Ammon's horn (tissue), 1 donor: ENCODE results near the gene FHIP2A.
"Not testable (repeated sequence)": the region's sequence is repeated elsewhere in the genome, so short reads cannot be mapped to it uniquely, and the experiment has no call there.

Experiments
- DNase-seq: peaks from one replicate; pipeline ENCODE4 v3.0.0-alpha.2; 2016; ENCODE audit warnings: low spot score

FHIP2A gene

DNA sequence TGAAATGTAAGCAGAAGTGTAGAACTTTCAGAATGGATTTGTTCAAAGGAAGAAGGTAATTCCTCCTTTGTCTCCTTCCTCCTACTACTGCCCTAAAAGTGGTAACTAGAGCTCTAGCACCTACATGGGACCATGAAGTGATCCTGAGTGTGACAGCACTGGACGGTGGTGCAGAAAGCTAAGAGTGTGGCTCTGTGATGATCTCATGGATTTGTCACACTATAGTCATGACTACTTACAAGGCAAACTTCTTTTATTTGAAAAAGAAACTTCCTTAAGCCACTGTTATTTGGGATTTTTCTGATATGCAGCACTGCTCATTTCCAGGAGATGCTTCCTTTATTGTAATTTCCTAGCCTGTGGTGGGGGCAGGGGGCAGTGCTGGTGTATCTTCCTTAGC, 5.8 kb upstream of the FHIP2A start:
- no peak for DNase-seq

DNA sequence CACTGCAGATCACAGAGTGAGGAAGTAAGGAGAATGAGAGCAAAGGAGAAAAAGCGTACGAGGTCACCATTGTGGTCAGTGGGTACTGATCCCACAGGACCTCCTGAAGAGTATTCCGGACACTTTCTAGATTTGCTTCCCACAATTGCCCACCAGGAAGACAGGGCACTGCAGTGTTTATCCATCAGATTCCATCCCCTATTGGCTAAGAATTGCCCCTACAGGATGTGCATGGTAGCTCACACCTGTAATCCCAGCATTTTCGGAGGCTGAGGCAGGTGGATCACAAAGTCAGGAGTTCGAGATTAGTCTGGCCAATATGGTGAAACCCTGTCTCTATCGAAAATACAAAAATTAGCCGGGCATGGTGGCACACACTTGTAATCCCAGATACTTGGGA, 5.3 kb upstream of the FHIP2A start:
- no peak for DNase-seq

DNA sequence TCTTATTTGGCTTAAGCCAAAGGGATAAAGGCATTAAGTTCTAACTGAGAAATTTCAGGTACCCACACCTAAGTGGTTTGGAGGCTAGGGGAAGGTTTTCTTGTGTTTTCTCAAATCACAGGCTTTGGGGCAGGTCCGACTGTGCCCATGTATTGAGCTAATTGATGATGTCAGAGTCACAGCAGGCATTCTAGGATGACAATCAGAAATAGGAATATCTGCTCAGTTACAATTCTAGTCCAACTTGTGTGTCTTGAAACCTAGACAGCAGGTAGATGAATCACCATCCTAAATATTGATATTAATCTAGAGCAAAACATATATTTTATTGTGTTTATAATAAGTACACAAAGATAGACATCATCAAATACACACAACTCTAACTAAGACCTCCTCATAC, 2.3 kb upstream of the FHIP2A start:
- no peak for DNase-seq

DNA sequence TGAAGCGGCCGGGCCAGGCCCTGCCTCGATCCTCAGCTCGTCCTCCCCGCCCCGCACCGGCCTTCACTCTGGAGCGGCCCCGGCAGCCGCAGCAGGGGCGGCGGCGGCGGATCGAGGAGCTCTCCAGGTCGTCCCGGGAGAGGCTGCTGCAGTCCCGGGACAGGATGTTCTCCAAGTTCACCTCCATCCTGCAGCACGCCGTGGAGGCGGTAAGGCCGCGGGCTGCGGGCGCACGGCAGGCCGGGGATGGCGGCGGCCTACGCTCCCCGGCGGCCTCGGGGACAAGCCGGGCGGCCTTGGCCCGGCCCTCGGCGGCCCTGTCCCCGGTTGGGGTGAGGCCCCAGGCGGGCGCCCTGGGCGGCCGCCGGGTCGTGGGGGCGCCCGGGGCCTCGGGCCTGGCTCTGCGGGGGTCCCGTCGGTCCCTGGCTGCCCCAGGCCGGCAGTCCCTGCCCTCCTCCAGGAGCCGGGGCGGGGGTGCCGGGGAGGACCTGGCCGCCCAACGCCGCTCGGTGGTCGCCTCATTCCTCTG, 399 bp downstream of the FHIP2A start:
- peak; percentile 32 for DNase-seq

DNA sequence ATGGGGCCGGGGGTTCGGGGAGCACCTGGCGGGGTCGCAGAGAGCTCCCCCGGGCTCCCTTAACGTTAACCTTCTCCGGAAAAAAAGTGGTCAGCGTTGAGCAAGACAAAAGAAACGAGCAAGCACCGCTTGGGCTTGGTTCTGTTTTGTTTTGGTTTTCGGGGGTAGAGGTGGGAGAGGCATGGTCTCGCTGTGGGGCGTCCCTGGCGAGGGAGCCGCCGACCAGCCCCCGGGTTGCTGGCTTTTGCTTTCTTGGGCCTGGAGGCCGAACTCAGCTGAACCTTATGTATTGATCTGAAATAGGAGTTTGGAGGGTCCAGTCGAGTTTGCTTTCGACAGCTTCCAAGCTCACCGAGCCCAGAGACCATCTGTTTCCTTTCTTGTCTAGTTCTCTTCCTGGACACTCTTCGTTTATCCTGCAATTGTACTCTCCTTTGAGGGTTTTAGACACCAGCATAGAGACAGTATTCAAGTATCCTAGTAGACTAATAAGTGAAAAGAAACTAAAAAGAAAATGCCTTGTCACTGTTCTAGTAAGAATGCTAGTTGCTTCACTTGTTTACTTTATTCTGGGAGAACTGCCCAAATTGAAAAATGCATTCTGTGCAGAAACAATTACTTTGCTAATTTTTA, 980 bp downstream of the FHIP2A start:
- DNase-seq: peak; percentile 34

DNA sequence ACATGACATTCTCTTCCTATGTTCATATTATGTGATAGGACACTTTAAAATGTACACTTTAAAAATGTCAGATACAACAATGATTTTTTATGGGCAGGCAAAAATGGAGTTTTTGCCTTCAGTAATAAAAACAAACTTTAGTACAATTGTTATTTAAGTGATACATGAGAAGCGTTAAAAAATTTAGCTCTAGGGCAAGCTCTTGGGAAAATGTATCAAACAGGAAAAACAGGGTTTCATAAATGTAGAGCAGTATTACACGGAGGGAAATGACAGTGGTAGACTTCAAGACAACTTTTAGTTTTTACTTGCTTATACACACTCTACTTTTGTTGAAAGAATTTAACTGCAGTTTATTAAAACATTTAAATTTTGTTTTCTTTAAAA, 1.5 kb downstream of the FHIP2A start:
- no peak for DNase-seq

DNA sequence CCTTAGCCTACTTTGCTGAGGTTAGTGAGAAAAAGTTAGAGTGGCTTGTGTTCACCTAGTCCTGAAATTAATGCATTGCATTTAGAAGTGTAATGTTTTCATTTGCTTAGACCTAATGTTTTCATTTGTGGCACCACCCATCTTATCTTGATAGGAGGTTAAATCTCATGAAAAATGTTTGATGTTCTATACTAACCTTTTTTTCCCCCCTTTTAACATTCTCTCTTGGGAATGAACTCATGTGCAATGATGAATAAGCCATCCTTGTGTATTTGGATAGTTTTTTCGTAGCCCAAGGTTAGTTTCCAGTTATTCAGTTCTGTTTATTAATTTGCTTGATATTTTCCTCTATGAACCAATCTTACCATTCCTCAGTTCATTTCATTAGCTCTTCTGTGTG, 2.8 kb downstream of the FHIP2A start:
- DNase-seq: no peak

DNA sequence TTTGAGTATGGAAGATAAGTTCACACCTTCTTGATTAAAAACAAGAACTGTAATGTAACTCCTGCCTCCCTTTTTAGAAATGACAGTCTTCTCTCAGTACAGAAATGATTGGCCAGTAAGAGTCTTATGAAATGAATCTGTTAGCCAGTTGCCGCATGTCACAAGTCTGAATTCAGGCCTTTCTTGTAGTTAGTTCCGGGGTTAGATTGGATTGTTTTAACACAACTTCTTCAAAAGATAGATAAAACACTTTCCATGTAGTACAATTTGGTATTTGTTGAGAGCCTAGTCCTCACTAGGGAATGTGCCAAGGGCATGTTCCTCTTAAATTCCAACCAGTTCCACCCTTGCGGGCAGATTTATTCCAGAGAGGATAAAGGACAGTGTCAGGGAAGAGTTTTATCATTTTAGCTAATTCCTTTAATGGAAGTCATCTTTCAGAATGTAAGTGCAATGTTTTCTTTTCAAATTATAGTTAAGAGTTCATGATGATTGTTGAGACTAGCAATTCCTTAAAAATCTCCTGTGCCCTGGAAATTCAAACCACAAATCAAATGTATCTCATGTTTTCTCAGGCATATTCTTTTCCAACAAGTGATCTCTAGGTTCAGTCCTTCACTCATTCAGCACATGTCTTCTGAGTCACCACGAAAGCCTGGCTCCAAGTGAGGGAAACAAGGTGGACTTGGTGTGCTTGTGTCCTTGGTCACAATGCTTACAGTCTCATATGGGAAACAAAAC, 4.1 kb downstream of the FHIP2A start:
- no peak for DNase-seq

DNA sequence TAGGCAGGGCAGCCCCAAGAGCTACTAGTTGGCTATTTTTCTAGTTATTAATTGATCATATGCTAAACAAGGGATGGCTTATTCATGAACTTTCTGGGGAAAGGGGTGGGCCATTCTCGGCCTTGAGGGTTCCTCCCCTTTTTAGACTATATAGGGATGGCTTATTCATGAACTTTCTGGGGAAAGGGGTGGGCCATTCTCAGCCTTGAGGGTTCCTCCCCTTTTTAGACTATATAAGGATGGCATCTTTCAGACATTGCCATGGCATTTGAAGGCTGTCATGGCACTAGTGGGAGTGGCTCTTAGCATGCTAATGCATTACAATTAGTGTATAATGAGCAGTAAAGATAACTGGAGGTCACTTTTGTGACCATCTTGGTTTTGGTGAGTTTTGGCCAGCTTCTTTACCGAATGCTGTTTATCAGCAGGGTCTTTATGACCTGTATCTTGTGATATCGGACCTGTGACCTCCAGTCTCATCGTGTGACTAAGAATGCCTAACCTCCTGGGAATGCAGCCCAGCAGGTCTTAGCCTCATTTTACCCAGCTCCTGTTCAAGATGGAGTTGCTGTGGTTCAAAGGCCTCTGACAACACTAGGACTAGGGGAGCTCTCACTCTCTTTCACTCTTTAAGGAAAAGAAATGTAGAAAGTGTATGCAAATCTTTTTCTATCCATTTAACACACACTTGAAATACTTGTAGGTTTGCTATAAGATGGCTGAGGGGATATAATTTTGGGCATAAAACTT, 7.8 kb downstream of the FHIP2A start:
- no peak for DNase-seq

DNA sequence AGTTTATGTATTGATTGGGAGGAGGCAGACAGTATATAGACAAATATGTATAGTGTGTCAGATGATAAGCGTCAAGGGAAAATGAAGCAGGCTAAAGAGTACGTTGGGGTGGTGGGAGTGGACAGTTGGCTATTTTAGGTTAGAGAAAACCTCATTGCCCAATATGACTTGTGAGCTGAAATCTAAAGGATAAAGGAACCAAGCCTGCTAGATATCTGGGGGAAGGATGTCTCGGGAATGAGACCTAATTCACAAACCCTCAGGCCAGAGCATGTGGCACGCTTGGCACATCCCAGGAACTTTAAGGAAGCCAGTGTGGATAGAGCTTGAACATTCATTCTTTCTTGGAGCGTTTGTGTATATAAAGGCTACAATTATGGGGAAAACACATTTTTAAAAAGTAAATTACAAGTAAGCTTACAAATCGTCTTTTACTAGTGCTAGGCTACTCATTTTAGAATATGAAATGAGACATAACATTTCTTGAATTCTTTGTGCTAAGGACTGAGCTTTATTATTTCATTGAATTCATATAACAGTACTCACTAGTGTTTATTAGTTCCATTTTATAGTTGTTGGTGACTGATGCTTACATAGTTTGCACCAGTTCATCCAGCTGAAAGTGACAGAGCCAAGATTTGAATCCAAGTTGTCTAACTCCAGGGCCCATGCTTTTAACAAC, 9.7 kb downstream of the FHIP2A start:
- DNase-seq: no peak

DNA sequence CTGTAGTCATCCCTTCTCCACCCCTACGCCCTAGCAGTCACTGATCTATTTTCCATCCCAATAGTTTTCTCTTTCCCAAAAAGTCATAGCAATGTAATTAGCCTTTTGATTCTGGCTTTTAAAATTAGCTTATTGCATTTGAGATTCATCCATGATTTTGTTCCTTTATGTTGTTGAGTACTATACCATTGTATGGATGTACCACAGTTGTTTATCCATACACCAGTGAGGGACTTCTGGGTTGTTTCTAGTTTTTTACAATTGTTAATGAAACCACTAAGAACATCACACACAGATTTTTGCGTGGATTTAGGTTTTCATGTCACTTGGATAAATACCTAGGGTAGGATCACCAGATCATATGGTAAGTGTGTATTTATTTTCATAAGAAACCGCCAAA, 16.1 kb downstream of the FHIP2A start:
- no peak for DNase-seq

DNA sequence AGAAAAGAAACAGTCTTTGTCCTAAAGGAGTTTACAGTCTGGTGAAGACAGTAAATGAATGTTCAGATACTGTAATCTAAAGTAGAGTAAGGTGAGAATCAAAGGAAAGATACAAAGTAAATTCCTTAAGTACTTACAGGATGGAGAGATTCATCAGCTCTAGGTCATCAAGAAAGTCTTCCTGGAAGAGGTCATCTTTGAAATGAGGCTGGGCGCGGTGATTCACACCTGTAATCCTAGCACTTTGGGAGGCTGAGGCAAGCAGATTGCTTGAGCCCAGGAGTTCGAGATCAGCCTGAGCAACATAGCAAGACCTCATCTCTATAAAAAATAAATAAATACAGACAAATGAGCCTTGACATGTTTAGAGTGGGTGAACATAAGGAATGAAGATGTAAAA, 18.3 kb downstream of the FHIP2A start:
- no peak for DNase-seq

DNA sequence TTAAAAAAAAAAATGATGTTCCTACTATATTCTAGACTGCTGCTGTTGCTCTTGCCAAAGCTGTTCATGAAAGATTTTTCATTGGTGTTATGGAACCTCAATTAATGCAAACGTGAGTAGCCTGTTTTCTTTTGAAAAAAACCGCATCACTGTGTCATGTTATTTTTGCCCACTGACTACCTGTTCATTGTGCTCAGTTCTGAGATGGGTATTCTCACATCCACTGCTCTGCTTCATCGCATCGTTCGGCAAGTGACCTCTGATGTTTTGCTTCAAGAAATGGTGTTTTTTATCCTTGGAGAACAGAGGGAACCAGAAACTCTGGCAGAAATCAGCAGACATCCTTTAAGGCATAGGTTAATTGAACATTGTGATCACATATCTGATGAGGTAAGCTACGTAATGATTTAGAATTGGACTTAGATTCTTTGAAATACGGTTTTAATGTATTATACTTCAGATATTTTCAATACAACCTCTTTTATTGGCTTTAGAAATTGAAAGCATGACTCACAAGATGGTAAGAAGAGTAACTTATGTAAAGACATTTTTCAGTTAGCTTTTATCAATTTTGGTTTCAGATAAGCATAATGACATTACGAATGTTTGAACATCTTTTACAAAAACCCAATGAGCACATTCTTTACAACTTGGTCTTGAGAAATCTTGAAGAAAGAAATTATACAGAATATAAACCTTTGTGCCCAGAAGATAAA, 24.6 kb downstream of the FHIP2A start:
- no peak for DNase-seq

DNA sequence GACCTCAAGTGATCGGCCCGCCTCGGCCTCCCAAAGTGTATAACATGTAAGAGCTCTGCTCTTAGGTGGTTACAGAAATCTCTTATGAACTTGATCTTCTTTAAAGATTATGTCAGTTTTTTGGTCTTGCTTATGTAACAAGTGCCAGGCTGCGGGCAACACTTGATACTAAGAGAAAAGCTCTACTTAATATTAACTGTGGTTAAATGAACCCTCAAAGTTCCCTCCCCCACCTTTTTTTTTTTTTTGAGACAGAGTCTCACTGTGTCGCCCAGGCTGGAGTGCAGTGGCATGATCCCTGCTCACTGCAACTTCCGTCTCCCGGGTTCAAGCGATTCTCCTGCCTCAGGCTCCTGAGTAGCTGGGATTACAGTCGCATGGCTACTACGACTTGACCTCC, 25.9 kb downstream of the FHIP2A start:
- DNase-seq: not testable (repeated sequence)

DNA sequence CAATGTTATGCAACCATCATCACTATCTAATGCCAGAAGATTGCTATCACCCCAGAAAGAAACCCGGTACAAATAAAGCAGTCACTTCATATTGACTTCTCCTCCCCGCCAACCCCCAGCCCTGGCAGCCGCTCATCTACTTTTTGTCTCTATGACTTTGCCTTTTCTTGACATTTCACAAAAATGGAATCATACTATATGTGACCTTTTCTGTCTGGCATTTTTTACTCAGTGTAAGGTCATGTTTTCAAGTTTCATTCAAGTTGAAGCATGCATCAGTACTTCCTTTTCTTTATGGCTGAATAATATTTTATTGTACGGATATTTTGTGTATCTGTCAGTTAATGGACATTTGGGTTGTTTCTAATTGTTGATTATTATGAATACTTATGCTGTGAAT, 28.1 kb downstream of the FHIP2A start:
- no peak for DNase-seq

DNA sequence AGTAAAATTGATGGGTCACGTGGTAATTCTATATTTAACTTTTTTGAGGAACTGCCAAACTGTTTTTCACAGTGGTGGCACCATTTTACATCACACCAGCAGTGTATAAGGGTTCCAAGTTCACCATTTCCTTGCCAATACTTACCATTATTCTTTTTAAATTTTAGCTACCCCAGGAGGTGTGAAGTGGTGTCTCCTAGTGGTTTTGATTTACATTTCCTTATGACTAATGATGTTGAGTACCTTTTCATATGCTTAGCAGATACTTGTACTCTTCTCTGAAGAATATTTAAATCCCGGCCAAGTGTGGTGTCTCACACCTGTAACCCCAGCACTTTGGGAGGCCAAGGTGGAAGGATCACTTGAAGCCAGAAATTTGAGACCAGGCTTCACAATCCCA, 28.5 kb downstream of the FHIP2A start:
- no peak for DNase-seq

DNA sequence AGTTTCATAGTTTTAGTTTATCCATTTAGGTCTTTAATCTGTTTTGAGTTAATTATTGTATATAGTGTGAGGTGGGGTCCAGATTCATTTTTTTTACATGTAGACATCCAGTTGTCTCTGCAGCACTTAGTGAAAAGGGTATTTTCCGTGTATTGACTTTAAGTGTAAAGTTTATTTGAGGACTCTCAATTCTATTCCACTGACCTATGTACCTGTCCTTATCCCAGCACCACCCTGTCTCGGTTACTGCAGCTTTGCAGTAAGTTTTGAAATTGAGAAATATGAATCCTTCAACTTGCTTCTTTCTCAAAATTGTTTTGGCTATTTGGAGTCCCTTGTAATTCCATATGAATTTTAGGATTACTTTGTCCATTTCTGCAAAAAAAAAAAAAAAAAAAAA, 29.8 kb downstream of the FHIP2A start:
- DNase-seq: no peak

DNA sequence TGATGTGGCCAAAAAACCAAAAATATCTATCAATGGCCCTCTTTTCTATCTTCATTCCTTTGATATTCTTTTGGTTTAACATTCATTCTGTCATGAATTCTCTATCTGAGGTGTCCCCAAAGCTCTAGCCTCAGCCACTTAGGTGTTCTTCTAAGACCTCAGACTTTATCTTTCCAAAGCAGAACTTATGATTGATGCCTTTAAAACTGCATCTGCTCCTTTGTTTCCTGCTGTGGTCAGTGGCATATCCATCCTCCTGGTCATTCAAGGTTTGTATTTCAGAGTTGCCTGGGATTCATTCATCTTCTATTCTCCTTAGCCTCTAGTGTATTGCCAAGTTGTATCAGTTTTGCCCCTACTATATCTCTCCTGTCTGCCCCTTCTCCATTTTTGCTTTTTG, 30.6 kb downstream of the FHIP2A start:
- DNase-seq: no peak

DNA sequence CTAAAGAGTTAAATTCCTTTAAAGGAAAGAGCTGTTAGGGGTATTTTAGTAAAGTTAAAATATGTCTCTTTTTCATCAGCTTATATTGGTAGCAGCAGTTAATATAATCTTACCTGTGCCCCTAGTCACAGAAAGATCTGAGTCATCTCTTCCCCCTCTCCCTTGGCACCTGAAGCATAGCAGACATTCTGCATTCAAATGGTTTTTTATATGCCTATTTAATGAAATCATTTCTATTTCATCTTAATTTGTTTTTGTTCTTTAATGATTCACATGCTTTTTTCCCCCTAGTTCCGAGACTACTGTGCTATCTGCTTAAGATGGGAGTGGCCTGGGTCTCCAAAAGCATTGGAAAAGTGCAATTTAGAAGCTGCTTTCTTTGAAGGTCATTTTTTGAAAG, 33.3 kb downstream of the FHIP2A start:
- no peak for DNase-seq

DNA sequence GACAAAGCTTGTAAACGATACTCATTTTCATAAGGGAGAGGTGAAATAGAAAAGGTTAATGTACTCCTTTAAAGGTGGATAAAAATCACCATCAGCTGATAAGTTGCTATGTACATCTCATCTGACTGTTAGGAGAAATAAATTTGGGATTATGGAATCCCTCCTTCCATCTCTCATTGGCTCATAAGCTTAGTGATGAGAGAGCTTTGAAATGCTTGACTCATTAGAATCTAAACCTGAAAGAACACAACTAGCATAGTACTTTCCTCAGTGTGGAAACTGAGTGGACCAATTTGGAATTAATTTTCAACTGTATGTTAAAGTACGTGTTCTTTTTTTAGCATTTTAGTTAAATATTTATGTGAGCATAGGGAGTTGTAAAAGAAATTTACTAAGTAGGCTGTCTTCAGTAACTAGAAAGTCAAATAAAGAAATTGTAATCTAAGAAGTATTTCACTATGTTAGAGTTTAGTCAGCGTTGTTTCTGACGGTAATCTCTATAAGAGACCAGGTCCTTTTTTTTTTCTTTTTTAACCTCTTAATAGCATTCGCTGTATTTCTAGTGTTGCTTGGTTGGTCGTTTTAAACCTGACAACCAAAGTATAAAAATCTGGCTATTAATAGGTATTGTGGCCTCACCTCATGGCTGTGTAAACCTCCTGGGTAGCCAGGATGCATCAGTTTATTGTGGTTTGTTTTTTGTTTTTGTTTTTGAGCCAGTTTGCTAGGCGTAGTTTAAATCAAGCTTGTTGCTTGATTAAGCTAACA, 34.4 kb downstream of the FHIP2A start:
- no peak for DNase-seq
